ENCODE results near the gene MAST4. TPM values are rescaled to one million over a fixed set of nuclear protein-coding genes. Genes with fewer than 3 reads are reported as not detected.

The MAST4 gene
- total RNA-seq, 1 donor from 2014 or later = 19.0 TPM

DNA sequence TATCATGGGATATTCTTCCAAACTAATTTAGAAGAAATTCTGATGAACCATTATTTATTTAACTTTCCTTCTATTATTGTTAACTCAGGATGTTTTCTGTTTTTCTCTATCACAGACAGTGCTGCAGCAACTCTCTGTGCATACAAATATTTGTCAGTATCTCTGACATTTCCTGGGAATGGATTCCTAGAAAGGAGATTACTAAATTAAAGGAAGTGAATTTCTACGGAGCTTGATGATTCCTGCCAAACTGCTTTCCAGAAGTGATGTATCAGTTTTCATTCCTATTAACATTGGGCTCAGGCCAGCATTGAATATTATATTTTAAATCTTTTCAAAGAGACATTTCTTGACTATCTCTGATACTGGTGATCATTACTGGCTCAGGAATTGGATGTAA, 26.0 kb upstream of the MAST4 start:
- intact Hi-C loops (cut with micrococcal nuclease) = no loop called here
- peaks cover 18% of the 10 kb centered on the region for H3K27me3 Mint-ChIP-seq (ENCODE audit: insufficient read depth)
- no peak overlapping the region for H3K27ac Mint-ChIP-seq
- peaks cover 5% of the 10 kb centered on the region for H3K36me3 Mint-ChIP-seq (ENCODE audit: low read depth)
- DNase-seq (ENCODE audit: low spot score) = no peak
- H3K4me1 Mint-ChIP-seq (ENCODE audit: low read depth) = peaks cover 26% of the 10 kb centered on the region
- peaks cover 5% of the 10 kb centered on the region for H3K9me3 Mint-ChIP-seq
- H3K4me3 Mint-ChIP-seq = no peak overlapping the region

GRCh38 chr5:66573733-66574132, 22.5 kb upstream of the MAST4 start:
- peaks cover 3% of the 10 kb centered on the region for H3K4me1 Mint-ChIP-seq (ENCODE audit: low read depth)
- no peak overlapping the region for H3K4me3 Mint-ChIP-seq
- no peak for DNase-seq (ENCODE audit: low spot score)
- intact Hi-C loops (cut with micrococcal nuclease) = no loop called here
- H3K9me3 Mint-ChIP-seq = no peaks in the 10 kb centered on the region
- peaks cover 2% of the 10 kb centered on the region for H3K36me3 Mint-ChIP-seq (ENCODE audit: low read depth)
- H3K27me3 Mint-ChIP-seq (ENCODE audit: insufficient read depth) = peaks cover 38% of the 10 kb centered on the region
- H3K27ac Mint-ChIP-seq = no peak overlapping the region

GRCh38 chr5:66582499-66583165, 13.6 kb upstream of the MAST4 start:
- intact Hi-C loops (cut with micrococcal nuclease) = no loop called here
- no peak for DNase-seq (ENCODE audit: low spot score)
- Mint-ChIP-seq H3K4me1 (ENCODE audit: low read depth) (no peaks in the 10 kb centered on the region), H3K36me3 (ENCODE audit: low read depth) (no peaks in the 10 kb centered on the region), H3K27me3 (ENCODE audit: insufficient read depth) (peaks cover 37% of the 10 kb centered on the region), H3K4me3 (no peak overlapping the region), H3K9me3 (no peaks in the 10 kb centered on the region), H3K27ac (no peak overlapping the region)

DNA sequence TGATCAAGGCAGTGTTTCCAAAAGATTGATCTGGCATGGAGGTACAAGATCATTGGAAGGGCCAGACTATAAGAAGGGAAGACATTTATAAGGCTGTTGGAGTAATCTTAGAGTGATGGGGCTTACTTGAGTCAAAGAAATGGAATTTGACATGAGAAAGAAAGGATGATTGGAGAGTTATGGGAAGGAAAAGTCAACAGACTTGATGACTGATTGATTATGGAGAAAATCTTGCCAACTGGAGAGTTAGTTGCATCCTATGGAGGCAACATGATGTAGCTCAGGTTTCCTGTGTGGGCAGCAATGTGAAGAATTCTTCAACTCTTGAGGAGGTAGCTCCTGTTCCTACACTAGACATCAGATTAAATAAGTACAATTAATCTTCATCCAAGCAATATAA, 10.9 kb upstream of the MAST4 start:
- intact Hi-C loops (cut with micrococcal nuclease) = no loop called here
- Mint-ChIP-seq H3K4me1 (ENCODE audit: low read depth) (no peaks in the 10 kb centered on the region), H3K27ac (no peak overlapping the region)

GRCh38 chr5:66587771-66588170, 8.4 kb upstream of the MAST4 start:
- Mint-ChIP-seq H3K4me3 (no peak overlapping the region), H3K9me3 (no peaks in the 10 kb centered on the region), H3K36me3 (ENCODE audit: low read depth) (no peaks in the 10 kb centered on the region), H3K27me3 (ENCODE audit: insufficient read depth) (peaks cover 39% of the 10 kb centered on the region), H3K27ac (no peak overlapping the region), H3K4me1 (ENCODE audit: low read depth) (no peaks in the 10 kb centered on the region)
- intact Hi-C loops (cut with micrococcal nuclease) = no loop called here
- no peak for DNase-seq (ENCODE audit: low spot score)

More for the DNA sequence above, 10.9 kb upstream of the MAST4 start:
- no peaks in the 10 kb centered on the region for H3K9me3 Mint-ChIP-seq
- DNase-seq (ENCODE audit: low spot score) = no peak
- peaks cover 32% of the 10 kb centered on the region for H3K27me3 Mint-ChIP-seq (ENCODE audit: insufficient read depth)
- H3K4me3 Mint-ChIP-seq = no peak overlapping the region
- no peaks in the 10 kb centered on the region for H3K36me3 Mint-ChIP-seq (ENCODE audit: low read depth)

- peaks cover 59% of the 10 kb centered on the region for H3K27me3 Mint-ChIP-seq (ENCODE audit: insufficient read depth)
- H3K27ac Mint-ChIP-seq = no peak overlapping the region
- H3K9me3 Mint-ChIP-seq = no peaks in the 10 kb centered on the region
- intact Hi-C loops (cut with micrococcal nuclease) = loop anchor here (1.0 to 5.0 kb wide), 5 partner anchors 21 to 289 kb away; no protein-coding TSS in a partner anchor
- peaks cover 34% of the 10 kb centered on the region for H3K4me1 Mint-ChIP-seq (ENCODE audit: low read depth)
- no peak for DNase-seq (ENCODE audit: low spot score)
- no peaks in the 10 kb centered on the region for H3K36me3 Mint-ChIP-seq (ENCODE audit: low read depth)
- peak overlapping the region; percentile 87 for H3K4me3 Mint-ChIP-seq
Observed at GRCh38 chr5:66596636-66597182, 516 bp downstream of the MAST4 start.

- intact Hi-C loops (cut with micrococcal nuclease) = loop anchor here (2.0 to 5.0 kb wide), 4 partner anchors 42 to 290 kb away; no protein-coding TSS in a partner anchor
- Mint-ChIP-seq H3K36me3 (ENCODE audit: low read depth) (no peaks in the 10 kb centered on the region), H3K9me3 (no peaks in the 10 kb centered on the region), H3K4me1 (ENCODE audit: low read depth) (peaks cover 34% of the 10 kb centered on the region), H3K27me3 (ENCODE audit: insufficient read depth) (peaks cover 59% of the 10 kb centered on the region), H3K27ac (peak overlapping the region; percentile 56), H3K4me3 (peak overlapping the region; percentile 87)
- no peak for DNase-seq (ENCODE audit: low spot score)
Observed at GRCh38 chr5:66597183-66597757, 1.1 kb downstream of the MAST4 start.

- Mint-ChIP-seq H3K4me3 (no peak overlapping the region), H3K36me3 (ENCODE audit: low read depth) (peaks cover 2% of the 10 kb centered on the region), H3K27ac (no peak overlapping the region), H3K4me1 (ENCODE audit: low read depth) (peaks cover 16% of the 10 kb centered on the region), H3K9me3 (no peaks in the 10 kb centered on the region), H3K27me3 (ENCODE audit: insufficient read depth) (peaks cover 54% of the 10 kb centered on the region)
- no peak for DNase-seq (ENCODE audit: low spot score)
- intact Hi-C loops (cut with micrococcal nuclease) = no loop called here
Observed at GRCh38 chr5:66602621-66603020, 6.4 kb downstream of the MAST4 start.

DNA sequence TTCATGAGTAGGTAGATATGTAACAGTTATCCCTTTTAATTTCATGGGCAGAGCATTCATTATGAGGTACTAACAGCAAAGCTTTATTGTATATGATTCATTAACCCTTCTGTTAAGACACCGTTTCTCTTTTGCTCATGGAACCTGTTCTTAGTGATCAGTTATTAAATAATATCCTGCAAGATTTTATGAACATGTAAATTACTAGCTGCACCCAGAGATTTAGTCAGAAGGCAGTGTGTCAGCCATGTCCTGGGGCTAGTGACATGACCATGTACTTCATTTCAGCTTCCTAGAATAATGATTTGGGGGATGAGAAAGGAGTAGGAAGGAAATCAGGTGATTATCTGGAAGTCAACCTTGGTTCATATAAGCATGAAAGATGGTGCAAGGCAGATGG, 7.0 kb downstream of the MAST4 start:
- intact Hi-C loops (cut with micrococcal nuclease) = no loop called here
- Mint-ChIP-seq H3K4me1 (ENCODE audit: low read depth) (peaks cover 10% of the 10 kb centered on the region), H3K27ac (no peak overlapping the region), H3K4me3 (no peak overlapping the region), H3K9me3 (no peaks in the 10 kb centered on the region), H3K27me3 (ENCODE audit: insufficient read depth) (peaks cover 50% of the 10 kb centered on the region), H3K36me3 (ENCODE audit: low read depth) (peaks cover 2% of the 10 kb centered on the region)
- DNase-seq (ENCODE audit: low spot score) = no peak

- Mint-ChIP-seq H3K27me3 (ENCODE audit: insufficient read depth) (peaks cover 44% of the 10 kb centered on the region), H3K27ac (no peak overlapping the region), H3K36me3 (ENCODE audit: low read depth) (peaks cover 2% of the 10 kb centered on the region), H3K4me3 (no peak overlapping the region), H3K4me1 (ENCODE audit: low read depth) (peaks cover 3% of the 10 kb centered on the region), H3K9me3 (no peaks in the 10 kb centered on the region)
- DNase-seq (ENCODE audit: low spot score) = no peak
- intact Hi-C loops (cut with micrococcal nuclease) = no loop called here
Observed at GRCh38 chr5:66603881-66604280, 7.7 kb downstream of the MAST4 start.

DNA sequence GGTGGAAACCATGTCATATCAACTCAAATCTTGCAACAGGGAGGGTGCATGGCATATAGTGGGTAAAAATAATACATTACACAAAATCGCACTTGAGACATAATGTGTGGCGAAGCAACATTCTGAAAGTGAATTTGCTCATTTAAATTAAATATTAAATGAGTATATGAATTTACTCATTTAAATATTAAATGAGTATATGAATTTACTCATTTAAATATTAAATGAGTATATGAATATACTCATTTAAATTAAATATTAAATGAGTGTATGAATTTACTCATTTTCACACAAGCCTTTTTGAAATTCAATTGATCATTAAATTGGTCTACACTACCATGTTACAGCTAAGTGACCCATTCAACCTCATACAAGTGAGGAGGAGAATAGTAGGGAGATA, 10.5 kb downstream of the MAST4 start:
- intact Hi-C loops (cut with micrococcal nuclease) = no loop called here
- peaks cover 2% of the 10 kb centered on the region for H3K36me3 Mint-ChIP-seq (ENCODE audit: low read depth)
- no peak overlapping the region for H3K4me3 Mint-ChIP-seq
- peaks cover 28% of the 10 kb centered on the region for H3K27me3 Mint-ChIP-seq (ENCODE audit: insufficient read depth)
- no peak for DNase-seq (ENCODE audit: low spot score)
- H3K4me1 Mint-ChIP-seq (ENCODE audit: low read depth) = no peaks in the 10 kb centered on the region
- no peaks in the 10 kb centered on the region for H3K9me3 Mint-ChIP-seq
- no peak overlapping the region for H3K27ac Mint-ChIP-seq

DNA sequence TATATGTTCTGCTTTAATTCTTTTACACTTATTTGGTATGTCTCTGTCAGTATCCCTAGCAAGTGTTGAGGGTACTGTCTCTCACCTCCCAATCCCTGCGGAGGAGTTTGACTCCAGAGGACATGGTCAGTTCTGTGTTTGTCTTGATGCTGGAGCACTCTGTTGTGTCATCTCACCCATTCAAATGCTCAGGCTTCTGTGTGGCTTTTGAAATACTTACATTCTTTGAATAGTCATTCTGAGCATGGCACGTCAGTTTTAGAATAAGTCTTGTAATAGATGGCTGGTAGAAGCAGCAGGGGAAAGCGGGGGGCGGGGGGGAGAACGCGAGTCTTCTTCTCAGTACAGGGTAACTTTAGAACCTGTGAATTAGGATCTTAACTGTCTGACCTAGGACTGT, 12.3 kb downstream of the MAST4 start:
- H3K9me3 Mint-ChIP-seq = no peaks in the 10 kb centered on the region
- intact Hi-C loops (cut with micrococcal nuclease) = no loop called here

DNA sequence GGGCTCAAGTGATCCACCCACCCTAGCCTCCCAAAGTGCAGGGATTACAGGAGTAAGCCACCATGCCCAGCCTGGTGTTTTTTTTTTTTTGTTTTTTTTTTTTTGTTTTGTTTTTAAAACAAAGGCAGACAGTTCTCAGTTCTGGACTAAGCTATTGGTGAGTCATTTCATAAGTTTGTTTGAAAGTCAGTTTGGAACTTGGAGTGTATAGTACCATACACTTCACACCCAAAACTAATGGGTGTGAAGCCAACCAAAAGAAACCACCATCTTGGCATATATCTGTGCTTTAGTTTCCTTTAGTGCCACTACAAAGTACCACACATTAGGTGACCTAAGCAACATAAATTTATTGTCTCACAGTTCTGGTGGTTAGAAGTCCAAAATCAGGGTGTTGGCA, 13.4 kb downstream of the MAST4 start:
- Mint-ChIP-seq H3K4me3 (no peak overlapping the region), H3K4me1 (ENCODE audit: low read depth) (peaks cover 13% of the 10 kb centered on the region), H3K36me3 (ENCODE audit: low read depth) (peaks cover 2% of the 10 kb centered on the region), H3K27me3 (ENCODE audit: insufficient read depth) (peaks cover 12% of the 10 kb centered on the region), H3K27ac (no peak overlapping the region), H3K9me3 (no peaks in the 10 kb centered on the region)
- intact Hi-C loops (cut with micrococcal nuclease) = no loop called here
- DNase-seq (ENCODE audit: low spot score) = no peak

More for the DNA sequence above, 12.3 kb downstream of the MAST4 start:
- H3K36me3 Mint-ChIP-seq (ENCODE audit: low read depth) = peaks cover 2% of the 10 kb centered on the region
- peaks cover 10% of the 10 kb centered on the region for H3K4me1 Mint-ChIP-seq (ENCODE audit: low read depth)
- no peak overlapping the region for H3K4me3 Mint-ChIP-seq
- H3K27me3 Mint-ChIP-seq (ENCODE audit: insufficient read depth) = peaks cover 17% of the 10 kb centered on the region
- no peak overlapping the region for H3K27ac Mint-ChIP-seq
- no peak for DNase-seq (ENCODE audit: low spot score)
